ENCODE results near the gene GATA6. TPM values are rescaled to one million over a fixed set of nuclear protein-coding genes. Genes with fewer than 3 reads are reported as not detected.

GATA6 gene

GRCh38 chr18:22250026-22250425 is 80.6 kb downstream of the GATA6 start:
- H3K18ac ChIP-seq (ENCODE audit: low read length): no peak overlapping the region
- no peak overlapping the region for H2BK12ac ChIP-seq (ENCODE audit: low read length)
- no peak overlapping the region for H3K23ac ChIP-seq (ENCODE audit: low read depth, low read length, poor library complexity)
- H3K4ac ChIP-seq (ENCODE audit: low read length): no peak overlapping the region
- no peak overlapping the region for H2BK15ac ChIP-seq (ENCODE audit: low read length)
- H2BK5ac ChIP-seq (ENCODE audit: low read length): no peak overlapping the region
- H2AFZ ChIP-seq (ENCODE audit: low read length): no peak overlapping the region
- H2BK120ac ChIP-seq (ENCODE audit: low read depth, low read length): no peak overlapping the region
- no peak for DNase-seq (ENCODE audit: low spot score)
- H3K4me1 ChIP-seq (ENCODE audit: control insufficient read depth in 2 of 2, insufficient read depth in 1 of 2, low read depth in 1 of 2, low read length in 2 of 2): peaks cover 0 to 4% of the 10 kb centered on the region in 2 donors
- WGBS, 2 donors (ENCODE audit: extremely low coverage in 2 of 2, insufficient read length in 2 of 2, insufficient replicate concordance in 1 of 2): no CpG with 5 or more reads among the region's 4 CpGs
- H3K9ac ChIP-seq (ENCODE audit: low read depth, low read length, poor library complexity): no peak overlapping the region
- no peak overlapping the region for H3K4me3 ChIP-seq (ENCODE audit: low read length in 2 of 2)
- peaks cover 1% of the 10 kb centered on the region for H3K79me1 ChIP-seq (ENCODE audit: low read depth, low read length)
- no peaks in the 10 kb centered on the region for H3K27me3 ChIP-seq (ENCODE audit: control insufficient read depth in 3 of 3, insufficient read depth in 3 of 3, low read depth in 1 of 3, low read length in 3 of 3)
- no peak overlapping the region for H4K8ac ChIP-seq (ENCODE audit: low read depth, low read length)
- no peak overlapping the region for H4K91ac ChIP-seq (ENCODE audit: low read depth, low read length, poor library complexity)
- no peaks in the 10 kb centered on the region for H3K9me3 ChIP-seq (replicated peaks in 1 of 2; ENCODE audit: control insufficient read depth in 2 of 2, insufficient read depth in 1 of 2, low read depth in 1 of 2, low read length in 2 of 2)
- H3K36me3 ChIP-seq (replicated peaks in 1 of 2; ENCODE audit: control insufficient read depth in 2 of 2, insufficient read depth in 2 of 2, low read length in 2 of 2): no peaks in the 10 kb centered on the region
- no peak overlapping the region for H2AK5ac ChIP-seq (ENCODE audit: low read depth, low read length)
- H3K4me2 ChIP-seq (ENCODE audit: insufficient read depth, low read length, poor library complexity, severe bottlenecking): no peak overlapping the region
- H3K27ac ChIP-seq (replicated peaks; ENCODE audit: low read length): no peak overlapping the region
- H3K14ac ChIP-seq (ENCODE audit: low read length): no peak overlapping the region

- H2AFZ ChIP-seq (ENCODE audit: low read length): no peak overlapping the region
- no CpG with 5 or more reads among the region's 8 CpGs for WGBS, 2 donors (ENCODE audit: extremely low coverage in 2 of 2, insufficient read length in 2 of 2, insufficient replicate concordance in 1 of 2)
- H4K91ac ChIP-seq (ENCODE audit: low read depth, low read length, poor library complexity): no peak overlapping the region
- no peaks in the 10 kb centered on the region for H3K27me3 ChIP-seq (ENCODE audit: control insufficient read depth in 3 of 3, insufficient read depth in 3 of 3, low read depth in 1 of 3, low read length in 3 of 3)
- H3K9ac ChIP-seq (ENCODE audit: low read depth, low read length, poor library complexity): no peak overlapping the region
- H3K4me2 ChIP-seq (ENCODE audit: insufficient read depth, low read length, poor library complexity, severe bottlenecking): no peak overlapping the region
- H3K23ac ChIP-seq (ENCODE audit: low read depth, low read length, poor library complexity): no peak overlapping the region
- H2AK5ac ChIP-seq (ENCODE audit: low read depth, low read length): no peak overlapping the region
- no peaks in the 10 kb centered on the region for H3K79me1 ChIP-seq (ENCODE audit: low read depth, low read length)
- H3K4me3 ChIP-seq (ENCODE audit: low read length in 2 of 2): no peak overlapping the region
- no peak overlapping the region for H3K27ac ChIP-seq (replicated peaks; ENCODE audit: low read length)
- no peak overlapping the region for H4K8ac ChIP-seq (ENCODE audit: low read depth, low read length)
- H3K4me1 ChIP-seq (ENCODE audit: control insufficient read depth in 2 of 2, insufficient read depth in 1 of 2, low read depth in 1 of 2, low read length in 2 of 2): peaks cover 0 to 4% of the 10 kb centered on the region in 2 donors
- H2BK5ac ChIP-seq (ENCODE audit: low read length): no peak overlapping the region
- no peak for DNase-seq (ENCODE audit: low spot score)
- no peaks in the 10 kb centered on the region for H3K36me3 ChIP-seq (replicated peaks in 1 of 2; ENCODE audit: control insufficient read depth in 2 of 2, insufficient read depth in 2 of 2, low read length in 2 of 2)
- peak overlapping the region; percentile 43 for H3K14ac ChIP-seq (ENCODE audit: low read length)
- H3K18ac ChIP-seq (ENCODE audit: low read length): peak overlapping the region; percentile 46
- H2BK120ac ChIP-seq (ENCODE audit: low read depth, low read length): no peak overlapping the region
- H3K9me3 ChIP-seq (replicated peaks in 1 of 2; ENCODE audit: control insufficient read depth in 2 of 2, insufficient read depth in 1 of 2, low read depth in 1 of 2, low read length in 2 of 2): no peaks in the 10 kb centered on the region
- H3K4ac ChIP-seq (ENCODE audit: low read length): no peak overlapping the region
- no peak overlapping the region for H2BK15ac ChIP-seq (ENCODE audit: low read length)
- H2BK12ac ChIP-seq (ENCODE audit: low read length): no peak overlapping the region
Observed at GRCh38 chr18:22250591-22250996, 81.2 kb downstream of the GATA6 start.

Small RNA genes lying within 50 kb of the gene (small RNA-seq; reads per million reads assigned to genes)
- gene RNU6-702P (ENCODE audit: insufficient read depth) (not detected), gene RNU6ATAC20P (ENCODE audit: insufficient read depth) (not detected)
